H9 (cell line): ENCODE data around the gene CDH13. TPM values are rescaled to one million over a fixed set of nuclear protein-coding genes. Genes with fewer than 3 reads are reported as not detected.

Experiments used
- DNase-seq: peaks from one replicate; pipeline ENCODE4 v3.0.0-alpha.2; 2017
- H2AFZ ChIP-seq: one replicate; pipeline ENCODE4 v1.6.1; 2013; ENCODE audit warnings: mild to moderate bottlenecking, low read length, control low read depth, moderate library complexity
- H2AK5ac ChIP-seq: 2 replicates; pipeline ENCODE4 v1.6.1; 2013; ENCODE audit warnings: low read length, control low read depth, mixed read lengths; ENCODE audit not compliant: insufficient read length
- H2BK120ac ChIP-seq: one replicate; pipeline ENCODE4 v1.6.1; 2013; ENCODE audit warnings: low read depth, mild to moderate bottlenecking, low read length, control low read depth, inconsistent platforms; ENCODE audit not compliant: poor library complexity, severe bottlenecking
- H2BK12ac ChIP-seq: 2 replicates; pipeline ENCODE4 v1.6.1; 2013; ENCODE audit warnings: low read length, control low read depth, mixed read lengths, low read depth; ENCODE audit not compliant: insufficient read length
- H2BK15ac ChIP-seq: 2 replicates; pipeline ENCODE4 v1.6.1; 2013; ENCODE audit warnings: low read depth, low read length, control low read depth
- H2BK20ac ChIP-seq: one replicate; pipeline ENCODE4 v1.6.1; 2013; ENCODE audit warnings: low read depth, mild to moderate bottlenecking, low read length, control low read depth, inconsistent platforms; ENCODE audit not compliant: poor library complexity, severe bottlenecking
- H2BK5ac ChIP-seq: 2 replicates; pipeline ENCODE4 v1.6.1; 2013; ENCODE audit warnings: low read length, control low read depth, mixed read lengths; ENCODE audit not compliant: insufficient read length
- H3K14ac ChIP-seq: 2 replicates; pipeline ENCODE4 v1.6.1; 2013; ENCODE audit warnings: low read length, control low read depth; ENCODE audit not compliant: insufficient read depth
- H3K18ac ChIP-seq: 2 replicates; pipeline ENCODE4 v1.6.1; 2013; ENCODE audit warnings: low read depth, mild to moderate bottlenecking, mixed read lengths, low read length, control low read depth; ENCODE audit not compliant: insufficient read length
- H3K23ac ChIP-seq: 2 replicates; pipeline ENCODE4 v1.6.1; 2013; ENCODE audit warnings: low read length, control low read depth, mixed read lengths, low read depth; ENCODE audit not compliant: insufficient read length
- H3K23me2 ChIP-seq: 2 replicates; pipeline ENCODE4 v1.6.1; 2013; ENCODE audit warnings: low read depth, mild to moderate bottlenecking, mixed read lengths, low read length, control low read depth; ENCODE audit not compliant: insufficient read length, poor library complexity, severe bottlenecking
- H3K27ac ChIP-seq: 2 replicates; pipeline ENCODE4 v1.5.1; 2013; ENCODE audit warnings: low read length, control low read depth, mixed read lengths, low read depth; ENCODE audit not compliant: insufficient read length
- H3K27me3 ChIP-seq: 2 replicates; pipeline ENCODE4 v1.6.1; 2013; ENCODE audit warnings: low read length, control low read depth, inconsistent platforms; ENCODE audit not compliant: insufficient read depth
- H3K4ac ChIP-seq: 2 replicates; pipeline ENCODE4 v1.6.1; 2013; ENCODE audit warnings: low read depth, mild to moderate bottlenecking, control low read depth, inconsistent platforms, low read length, moderate library complexity
- H3K4me1 ChIP-seq: 2 replicates; pipeline ENCODE4 v1.6.1; 2013; ENCODE audit warnings: low read length, control low read depth, inconsistent platforms; ENCODE audit not compliant: insufficient read depth
- H3K4me2 ChIP-seq: 2 replicates; pipeline ENCODE4 v1.6.1; 2013; ENCODE audit warnings: low read length, control low read depth, mixed read lengths; ENCODE audit not compliant: insufficient read length, insufficient read depth
- H3K56ac ChIP-seq: 2 replicates; pipeline ENCODE4 v1.6.1; 2013; ENCODE audit warnings: low read depth, mild to moderate bottlenecking, mixed read lengths, low read length, control low read depth; ENCODE audit not compliant: insufficient read length
- H3K79me1 ChIP-seq: 2 replicates; pipeline ENCODE4 v1.6.1; 2013; ENCODE audit warnings: low read depth, mild to moderate bottlenecking, moderate library complexity, low read length, control low read depth, inconsistent platforms; ENCODE audit not compliant: insufficient read depth, poor library complexity, severe bottlenecking
- H3K79me2 ChIP-seq: 2 replicates; pipeline ENCODE4 v1.6.1; 2013; ENCODE audit warnings: low read length, control low read depth, inconsistent platforms; ENCODE audit not compliant: insufficient read depth
- H3K9ac ChIP-seq: 2 replicates; pipeline ENCODE4 v1.6.1; 2013; ENCODE audit warnings: low read length, control low read depth, mixed read lengths; ENCODE audit not compliant: insufficient read length; ENCODE audit errors: extremely low read depth
- H3K9me3 ChIP-seq: one replicate; pipeline ENCODE4 v1.6.1; 2013; ENCODE audit warnings: low read depth, low read length, inconsistent platforms; ENCODE audit not compliant: control insufficient read depth
- H3T11ph ChIP-seq: one replicate; pipeline ENCODE4 v1.6.1; 2013; ENCODE audit warnings: mild to moderate bottlenecking, low read length, control low read depth, inconsistent platforms
- H4K20me1 ChIP-seq: one replicate; pipeline ENCODE4 v1.6.1; 2013; ENCODE audit not compliant: control insufficient read depth, insufficient read length, insufficient read depth
- H4K5ac ChIP-seq: 2 replicates; pipeline ENCODE4 v1.6.1; 2013; ENCODE audit warnings: low read depth, mild to moderate bottlenecking, mixed read lengths, low read length, control low read depth; ENCODE audit not compliant: insufficient read length
- H4K8ac ChIP-seq: replicated peaks from 2 replicates; pipeline ENCODE4 v1.6.1; 2013; ENCODE audit warnings: low read length, control low read depth, mixed read lengths, low read depth; ENCODE audit not compliant: insufficient read length
- H4K91ac ChIP-seq: 2 replicates; pipeline ENCODE4 v1.6.1; 2013; ENCODE audit warnings: low read depth, mild to moderate bottlenecking, moderate library complexity, mixed read lengths, low read length, control low read depth; ENCODE audit not compliant: insufficient read length
- H3K27ac Mint-ChIP-seq, 3 experiments: 2 replicates in 2 of 3; 3 replicates in 1 of 3; pipeline ENCODE4 v1.8.0; 2020 to 2021; ENCODE audit warnings: mixed read lengths in 3 of 3, mild to moderate bottlenecking in 1 of 3, moderate library complexity in 1 of 3
- H3K27me3 Mint-ChIP-seq: 2 replicates; pipeline ENCODE4 v1.8.0; 2021; ENCODE audit warnings: low read depth, mild to moderate bottlenecking, moderate library complexity, mixed read lengths
- H3K36me3 Mint-ChIP-seq, 3 experiments: 2 replicates in 2 of 3; 3 replicates in 1 of 3; pipeline ENCODE4 v1.8.0; 2020 to 2021; ENCODE audit warnings: low read depth in 3 of 3, mixed read lengths in 3 of 3; ENCODE audit not compliant: insufficient read depth in 1 of 3
- H3K4me1 Mint-ChIP-seq, 2 experiments: 2 replicates each; pipeline ENCODE4 v1.8.0; 2020; ENCODE audit warnings: mixed read lengths in 2 of 2
- H3K4me3 Mint-ChIP-seq, 2 experiments: 2 replicates in 1 of 2; 3 replicates in 1 of 2; pipeline ENCODE4 v1.8.0; 2020 to 2021; ENCODE audit warnings: mild to moderate bottlenecking in 2 of 2, mixed read lengths in 2 of 2, moderate library complexity in 1 of 2
- H3K9me3 Mint-ChIP-seq, 2 experiments: 2 replicates in 1 of 2; 3 replicates in 1 of 2; pipeline ENCODE4 v1.8.0; 2020; ENCODE audit warnings: mild to moderate bottlenecking in 2 of 2, mixed read lengths in 2 of 2, moderate library complexity in 1 of 2
- CTCF ChIP-seq: fragments of 200-600 bp; sonication (generic); conservative IDR thresholded peaks from 3 replicates; pipeline ENCODE4 v1.8.0; 2021; ENCODE audit warnings: antibody characterized with exemption, mild to moderate bottlenecking
- WGBS: extraction: QIAGEN DNeasy Blood & Tissue Kit; methylation state at CpG from one replicate; pipeline ENCODE4 v1.1.7; 2013; ENCODE audit warnings: missing lambda C conversion rate, low lambda C conversion rate, mixed read lengths; ENCODE audit not compliant: insufficient read length; ENCODE audit errors: extremely low coverage; 5-methylcytosine and 5-hydroxymethylcytosine counted together
- total RNA-seq: library from RNA; stranded (reverse); gene quantifications from 2 replicates; pipeline ENCODE4 v1.2.1, GENCODE V29; 2021

CDH13 gene
- total RNA-seq, 1 experiment from 2014 or later, result 1.5 TPM

GRCh38 chr16:83785455-83785854 is 1158.7 kb downstream of the CDH13 start:
- no peaks in the 10 kb centered on the region for H3K4me1 Mint-ChIP-seq
- WGBS, result no CpG with 5 or more reads among the region's 2 CpGs
- no peaks in the 10 kb centered on the region for H3K27me3 ChIP-seq
- no peak overlapping the region for H4K91ac ChIP-seq
- H3K4me3 Mint-ChIP-seq, result no peak overlapping the region
- no peak overlapping the region for H2AK5ac ChIP-seq
- no peaks in the 10 kb centered on the region for H4K20me1 ChIP-seq
- no peak overlapping the region for H2BK5ac ChIP-seq
- no peak overlapping the region for H3K18ac ChIP-seq
- H3K14ac ChIP-seq, result no peak overlapping the region
- H3K27me3 Mint-ChIP-seq, result no peaks in the 10 kb centered on the region; the same call in 1 of the 2 replicates
- no peaks in the 10 kb centered on the region for H3K23me2 ChIP-seq
- H4K8ac ChIP-seq, result no peak overlapping the region
- H3K79me2 ChIP-seq, result no peaks in the 10 kb centered on the region
- no peak overlapping the region for H3T11ph ChIP-seq
- H2BK12ac ChIP-seq, result no peak overlapping the region
- no peak overlapping the region for H3K27ac ChIP-seq
- H3K36me3 Mint-ChIP-seq, result peaks cover 0 to 4% (median 0%) of the 10 kb centered on the region in 3 experiments; a peak in 2 of 7 replicates
- no peak overlapping the region for H3K56ac ChIP-seq
- H2BK120ac ChIP-seq, result no peak overlapping the region
- H3K23ac ChIP-seq, result no peak overlapping the region
- H3K9ac ChIP-seq, result no peak overlapping the region
- H3K9me3 ChIP-seq, result no peaks in the 10 kb centered on the region
- H4K5ac ChIP-seq, result no peak overlapping the region
- no peak for DNase-seq
- no peak overlapping the region for H3K27ac Mint-ChIP-seq
- H3K4me2 ChIP-seq, result no peak overlapping the region
- TF ChIP-seq CTCF, result no peak
- H3K4ac ChIP-seq, result no peak overlapping the region
- no peaks in the 10 kb centered on the region for H3K79me1 ChIP-seq
- no peaks in the 10 kb centered on the region for H3K4me1 ChIP-seq
- no peaks in the 10 kb centered on the region for H3K9me3 Mint-ChIP-seq
- no peak overlapping the region for H2BK20ac ChIP-seq
- no peak overlapping the region for H2AFZ ChIP-seq
- H2BK15ac ChIP-seq, result no peak overlapping the region
